ENCODE measurements around the gene SNRPE.

The SNRPE gene

GRCh38 chr1:203880606-203881005 lies 19.2 kb downstream of the SNRPE start:
- no peak for DNase-seq (ENCODE audit: low spot score)

DNA sequence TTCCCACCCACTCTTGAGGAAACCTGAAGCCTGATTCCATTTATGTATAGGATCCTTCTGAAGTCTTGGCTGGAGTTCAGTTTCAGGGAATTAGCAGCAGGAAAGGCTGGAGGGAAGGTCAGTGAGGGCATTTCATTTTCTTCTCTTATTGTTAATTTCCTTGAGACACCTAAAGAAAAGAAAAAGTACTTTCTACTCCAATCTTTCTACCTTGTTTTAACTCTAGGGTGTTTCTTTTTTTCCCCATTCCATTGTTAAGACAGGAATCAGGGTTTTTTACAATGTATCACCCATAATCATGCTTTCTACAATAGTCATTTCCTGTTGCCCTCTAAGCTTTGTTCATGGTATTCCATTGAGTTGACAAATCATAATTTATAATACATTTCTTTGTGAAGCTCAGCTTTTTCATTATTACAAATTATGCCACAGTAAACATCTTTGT lies 27.4 kb downstream of the SNRPE start:
- peak; percentile 33 for DNase-seq (ENCODE audit: low spot score)

- DNase-seq (ENCODE audit: low spot score): no peak
These were observed 30.6 kb downstream of the SNRPE start for GRCh38 chr1:203891950-203892349.

DNA sequence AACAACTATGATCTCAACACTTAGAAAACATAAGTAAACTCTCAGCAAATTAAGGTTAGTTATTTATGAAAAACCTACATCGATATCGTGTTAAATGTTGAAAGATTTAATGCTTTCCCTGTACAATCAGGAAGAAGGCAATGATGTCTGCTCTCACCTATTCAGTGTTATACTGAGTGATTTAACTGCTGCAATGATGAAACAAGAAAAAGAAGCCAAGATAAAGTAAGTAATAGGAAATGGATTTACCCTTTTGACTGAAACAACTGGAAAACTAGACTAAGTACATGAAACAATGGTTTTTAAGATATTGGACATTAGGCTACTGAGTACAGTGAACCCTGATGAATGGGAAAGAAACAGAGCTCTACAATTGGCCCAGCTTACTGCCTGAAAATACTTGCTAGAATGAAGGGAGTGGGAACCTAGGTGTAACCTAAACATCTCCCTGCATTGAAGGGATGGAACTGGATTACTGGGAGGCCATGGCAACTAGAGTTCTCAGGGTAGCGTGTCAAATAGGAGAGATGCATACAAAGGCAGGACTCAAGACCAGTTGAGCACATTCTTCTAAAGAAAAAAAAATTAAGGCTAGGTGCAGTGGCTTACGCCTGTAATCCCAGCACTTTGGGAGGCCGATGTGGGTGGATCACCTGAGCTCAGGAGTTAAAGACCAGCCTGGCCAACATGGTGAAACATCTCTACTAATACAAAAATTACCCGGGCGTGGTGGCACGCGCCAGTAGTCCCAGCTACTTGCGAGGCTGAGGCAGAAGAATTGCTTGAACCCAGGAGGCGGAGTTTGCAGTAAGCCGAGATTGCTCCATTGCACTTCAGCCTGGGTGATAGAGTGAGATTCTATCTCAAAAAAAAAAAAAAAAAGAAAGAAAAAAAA lies 37.3 kb downstream of the SNRPE start:
- no peak for DNase-seq (ENCODE audit: low spot score)

DNA sequence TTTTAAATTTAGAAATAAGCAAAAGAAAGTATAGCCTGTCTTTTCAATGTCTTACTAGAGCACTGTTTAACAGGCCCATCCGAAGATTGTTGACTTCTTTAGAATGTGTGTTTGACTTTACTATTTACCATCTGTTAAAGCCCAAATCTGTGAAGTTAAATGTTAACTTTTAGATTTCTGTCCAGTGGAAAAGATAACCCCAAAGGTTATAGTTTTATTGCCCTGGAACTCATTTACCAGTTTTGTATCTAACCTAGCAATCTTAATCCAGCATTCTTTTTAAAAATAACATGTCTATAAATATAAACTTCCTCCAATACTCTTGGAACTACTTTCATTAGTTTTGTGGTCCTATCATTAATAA lies 37.9 kb downstream of the SNRPE start:
- no peak for DNase-seq (ENCODE audit: low spot score)

DNA sequence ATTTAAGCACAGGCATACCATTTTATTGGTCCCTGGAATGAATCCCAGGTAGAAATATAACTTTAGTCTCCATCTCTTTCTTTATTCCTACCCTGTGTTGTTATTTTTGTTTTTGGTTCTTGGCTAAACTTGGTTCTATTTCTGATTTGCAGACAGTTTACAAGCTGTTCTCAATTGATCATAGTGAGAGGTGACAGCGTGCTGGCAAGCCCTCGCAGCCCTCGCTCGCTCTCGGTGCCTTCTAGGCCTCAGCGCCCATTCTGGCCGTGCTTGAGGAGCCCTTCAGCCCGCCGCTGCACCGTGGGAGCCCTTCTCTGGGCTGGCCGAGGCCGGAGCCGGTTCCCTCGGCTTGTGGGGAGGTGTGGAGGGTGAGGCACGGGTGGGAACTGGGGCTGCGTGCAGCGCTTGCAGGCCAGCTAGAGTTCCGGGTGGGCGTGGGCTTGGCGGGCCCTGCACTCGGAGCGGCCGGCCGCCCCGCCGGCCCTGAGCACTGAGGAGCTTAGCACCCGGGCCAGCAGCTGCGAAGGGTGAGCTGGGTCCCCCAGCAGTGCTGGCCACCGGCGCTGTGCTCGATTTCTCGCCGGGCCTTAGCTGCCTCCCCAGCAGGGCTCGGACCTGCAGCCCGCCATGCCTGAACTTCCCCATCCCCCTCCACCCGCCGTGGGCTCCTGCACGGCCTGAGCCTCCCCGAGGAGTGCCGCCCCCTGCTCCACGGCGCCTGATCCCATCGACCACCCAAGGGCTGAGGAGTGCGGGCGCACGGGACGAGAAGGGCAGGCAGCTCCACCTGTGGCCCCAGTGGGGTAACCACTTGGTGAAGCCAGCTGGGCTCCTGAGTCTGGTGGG lies 38.7 kb downstream of the SNRPE start:
- no peak for DNase-seq (ENCODE audit: low spot score)

- no peak for DNase-seq (ENCODE audit: low spot score)
These were observed 40.2 kb downstream of the SNRPE start for GRCh38 chr1:203901581-203901980.

DNA sequence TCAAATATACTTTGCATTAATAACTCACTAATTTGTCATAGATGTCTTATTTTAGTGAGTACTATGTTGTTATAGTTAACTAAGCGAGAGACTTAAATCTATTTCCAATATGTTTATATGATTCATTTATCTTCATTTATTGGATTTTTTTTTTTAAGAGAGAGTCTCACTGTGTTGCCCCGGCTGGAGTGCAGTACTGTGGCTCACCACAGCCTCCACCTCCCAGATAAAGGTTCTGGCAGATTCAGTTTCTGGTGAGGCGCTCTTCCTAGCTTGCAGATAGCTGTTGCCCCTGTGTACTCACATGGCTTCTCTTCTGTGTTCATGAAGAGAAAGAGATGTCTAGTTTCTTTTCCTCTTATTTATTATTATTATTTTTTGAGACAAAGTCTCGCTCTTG lies 43.9 kb downstream of the SNRPE start:
- DNase-seq (ENCODE audit: low spot score): no peak

DNA sequence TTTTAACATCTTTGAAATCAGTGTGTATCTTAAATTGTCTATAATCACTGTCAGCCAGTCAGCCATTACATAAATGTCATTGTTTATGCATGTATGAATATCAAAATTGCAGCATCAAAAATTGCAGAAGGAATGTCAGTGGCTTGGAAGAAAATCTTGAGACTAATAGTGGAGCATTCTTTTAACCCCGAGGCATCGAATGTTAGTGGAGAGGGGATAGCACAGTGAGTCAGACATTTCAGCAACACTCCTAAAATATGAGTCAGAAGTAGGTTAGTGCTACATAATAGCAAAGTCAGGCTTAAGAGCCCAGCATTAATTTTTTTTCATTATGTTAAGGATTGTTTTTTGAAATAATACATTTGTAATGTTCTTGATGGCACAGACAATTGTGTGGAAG lies 45.5 kb downstream of the SNRPE start:
- DNase-seq (ENCODE audit: low spot score): peak; percentile 91

DNA sequence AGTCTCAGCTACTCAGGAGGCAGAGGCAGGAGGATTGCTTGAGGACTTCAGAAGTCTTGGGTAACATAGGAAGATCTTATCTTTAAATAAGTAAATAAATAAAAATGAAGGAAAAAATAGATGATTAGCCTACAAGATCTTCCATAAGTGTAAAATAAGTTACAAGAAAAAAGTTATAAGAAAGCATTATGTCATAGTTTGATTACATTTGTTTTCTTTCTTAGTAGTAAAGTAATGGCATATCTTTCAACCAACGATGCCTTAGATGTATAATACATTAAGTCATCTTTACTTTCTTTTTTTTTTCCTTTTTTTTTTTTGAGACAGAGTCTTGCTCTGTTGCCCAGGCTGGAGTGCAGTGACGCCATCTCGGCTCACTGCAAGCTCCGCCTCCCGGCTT lies 46.5 kb downstream of the SNRPE start:
- DNase-seq (ENCODE audit: low spot score): no peak

- DNase-seq (ENCODE audit: low spot score): no peak
These were observed 50.4 kb downstream of the SNRPE start for GRCh38 chr1:203911806-203912205.

DNA sequence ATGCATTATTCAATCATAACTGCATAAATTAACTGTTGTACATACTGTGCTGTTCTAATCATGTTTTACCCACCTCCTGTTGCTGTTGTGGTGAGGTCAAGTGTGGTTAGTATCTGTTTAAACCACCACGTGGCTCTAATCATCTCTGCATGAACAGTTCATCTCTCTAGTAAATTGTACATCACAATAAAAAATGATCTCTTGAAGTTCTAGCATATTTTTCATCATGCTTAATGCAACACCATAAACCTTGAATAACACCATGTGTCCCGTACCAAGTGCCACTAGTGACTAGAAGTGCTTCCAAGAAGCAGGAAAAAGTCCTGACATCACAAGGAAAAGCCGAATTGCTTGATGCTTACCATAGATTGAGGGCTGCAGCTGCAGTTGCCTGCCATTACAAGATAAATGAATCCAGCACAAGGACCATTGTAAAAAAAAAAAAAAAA lies 51.7 kb downstream of the SNRPE start:
- DNase-seq (ENCODE audit: low spot score): no peak

- DNase-seq (ENCODE audit: low spot score): no peak
These were observed 52.9 kb downstream of the SNRPE start for GRCh38 chr1:203914292-203914691.

DNA sequence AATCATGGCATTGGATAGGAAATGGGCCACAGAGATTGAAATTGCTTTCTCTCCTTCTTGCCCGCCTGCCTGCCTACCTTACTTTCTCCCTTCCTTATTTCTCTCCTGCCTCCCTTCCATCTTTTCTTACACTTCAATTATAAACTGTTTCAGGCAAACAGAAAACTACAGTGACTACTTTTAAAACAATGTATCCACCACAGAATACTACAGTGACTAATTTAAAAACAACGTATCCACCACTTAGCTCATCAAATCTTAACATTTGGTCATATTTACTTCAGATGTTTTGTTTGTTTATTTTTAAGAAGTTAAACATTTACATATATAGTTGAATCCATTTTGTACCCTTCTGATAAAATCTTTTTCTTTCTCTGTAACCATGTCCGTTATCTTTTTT lies 54.4 kb downstream of the SNRPE start:
- DNase-seq (ENCODE audit: low spot score): peak; percentile 23

DNA sequence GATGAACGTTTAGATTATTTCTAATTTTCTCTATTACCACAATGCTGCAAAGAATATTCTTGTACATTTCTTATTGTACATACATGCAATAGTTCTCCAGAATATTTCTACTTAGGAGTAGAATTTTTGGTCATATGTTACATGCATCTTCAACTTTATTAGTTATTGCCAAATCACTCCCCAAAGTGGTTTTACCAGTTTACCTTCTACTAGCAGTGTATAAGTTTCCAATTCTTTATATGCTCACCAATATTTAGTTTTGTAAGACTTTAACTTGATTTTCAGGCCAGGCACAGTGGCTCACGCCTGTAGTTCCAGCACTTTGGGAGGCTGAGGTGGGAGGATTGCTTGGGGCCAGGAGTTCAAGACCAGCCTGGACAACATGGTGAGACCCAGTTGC lies 55.4 kb downstream of the SNRPE start:
- DNase-seq (ENCODE audit: low spot score): no peak

Measured in hepatic stellate cell (primary cell).